HepG2 (cell line): ENCODE data around the gene ZFX. TPM values are rescaled to one million over a fixed set of nuclear protein-coding genes. Genes with fewer than 3 reads are reported as not detected.
A peak's percentile ranks its signal among the peaks of the same experiment; 100 is the strongest.

Experiments
- ATAC-seq: fragments of 200-7000 bp; cut with Tn5 transposase; 3 replicates; pipeline ENCODE4 v1.9.1; 2020; ENCODE audit warnings: mild to moderate bottlenecking, moderate library complexity
- BruUV-seq: library from RNA; stranded (reverse); fragments of 400-500 nt; replicated peaks from 2 replicates; lab custom pipeline; 2021; lab: Mats Ljungman, UMichigan
- CTCF ChIA-PET: fragments of 300-600 bp; formaldehyde crosslinking; extraction: SDS; loops from one replicate; lab custom pipeline; 2021; ENCODE audit warnings: low total read pairs, inconsistent platforms, low intra/inter-chr PET ratio; lab: Yijun Ruan, JAX
- POLR2A ChIA-PET: fragments of 350-600 bp; sonication (Branson Sonifier 250); formaldehyde crosslinking; loops from one replicate; lab custom pipeline; 2020; ENCODE audit warnings: antibody characterized with exemption, inconsistent platforms; lab: Yijun Ruan, JAX
- DNase-seq: peaks from one replicate; pipeline ENCODE4 v3.0.0-alpha.2; 2015; ENCODE audit warnings: low spot score
- FAIRE-seq: peaks from 3 replicates; lab custom pipeline; 2011; peaks lifted over from hg19 to GRCh38; lab: Jason Lieb, UNC
- H2AFZ ChIP-seq: one replicate; pipeline ENCODE4 v1.6.1; 2011; ENCODE audit warnings: low read length, inconsistent platforms
- H3K27ac ChIP-seq: fragments of 300-600 bp; 3 replicates; pipeline ENCODE4 v1.8.0; 2011; ENCODE audit warnings: mixed run types, mild to moderate bottlenecking, mixed read lengths, low read length, inconsistent platforms; ENCODE audit not compliant: insufficient read depth; ENCODE audit errors: extremely low read length
- H3K27me3 ChIP-seq, 2 experiments: fragments of 200-600 bp in 1 of 2; 2 replicates in 1 of 2; 3 replicates in 1 of 2; pipeline versions ENCODE4 v1.6.0 to v1.8.0; 2011; ENCODE audit warnings: low read length in 2 of 2, mild to moderate bottlenecking in 2 of 2, moderate library complexity in 2 of 2, inconsistent platforms in 1 of 2; ENCODE audit not compliant: insufficient read depth in 2 of 2, control insufficient read depth in 1 of 2
- H3K36me3 ChIP-seq, 2 experiments: fragments of 200-600 bp in 1 of 2; replicated peaks in 1 of 2; 2 replicates in 1 of 2; 3 replicates in 1 of 2; pipeline versions ENCODE4 v1.5.1 to v1.8.0; 2011; ENCODE audit warnings: low read length in 2 of 2, inconsistent platforms in 1 of 2; ENCODE audit not compliant: insufficient read depth in 2 of 2, control insufficient read depth in 1 of 2
- H3K4me1 ChIP-seq: 2 replicates; pipeline ENCODE4 v1.5.1; 2012; ENCODE audit warnings: low read length, inconsistent platforms; ENCODE audit not compliant: insufficient read depth
- H3K4me2 ChIP-seq: 2 replicates; pipeline ENCODE4 v1.6.0; 2011; ENCODE audit warnings: low read depth, low read length, inconsistent platforms
- H3K4me3 ChIP-seq, 3 experiments: fragments of 200-600 bp in 1 of 3; sonication (generic), shearing (Covaris generic) in 1 of 3; replicated peaks in 1 of 3; 2 replicates each; pipeline ENCODE4 v1.5.1; 2011 to 2016; ENCODE audit warnings: low read length in 3 of 3, inconsistent platforms in 2 of 3, low read depth in 2 of 3, mild to moderate bottlenecking in 2 of 3, control low read depth in 1 of 3, mixed read lengths in 1 of 3; ENCODE audit not compliant: insufficient read depth in 1 of 3
- H3K79me2 ChIP-seq: one replicate; pipeline ENCODE4 v1.6.1; 2011; ENCODE audit warnings: low read length, inconsistent platforms; ENCODE audit not compliant: insufficient read depth
- H3K9ac ChIP-seq: 2 replicates; pipeline ENCODE4 v1.6.0; 2011; ENCODE audit warnings: mild to moderate bottlenecking, low read depth, low read length, inconsistent platforms; ENCODE audit not compliant: insufficient read depth
- H3K9me3 ChIP-seq: 2 replicates; pipeline ENCODE4 v1.5.1; 2012; ENCODE audit warnings: mild to moderate bottlenecking, low read length
- H4K20me1 ChIP-seq: 2 replicates; pipeline ENCODE4 v1.6.0; 2011; ENCODE audit warnings: inconsistent platforms, mild to moderate bottlenecking, low read length, moderate library complexity; ENCODE audit not compliant: insufficient read depth
- ADNP ChIP-seq: sonication (generic); formaldehyde crosslinking; IDR thresholded peaks from 2 replicates; pipeline ENCODE4 v1.4.0; 2020; ENCODE audit warnings: missing genetic modification reagents
- CCDC6 ChIP-seq: sonication (generic); formaldehyde crosslinking; IDR thresholded peaks from 2 replicates; pipeline ENCODE4 v1.8.1; 2022; ENCODE audit warnings: mild to moderate bottlenecking, missing genetic modification reagents, moderate library complexity
- GTF2F1 ChIP-seq: fragments of 150-350 bp; IDR thresholded peaks from 2 replicates; pipeline ENCODE4 v1.6.1; 2014; ENCODE audit warnings: low read length
- MAFF ChIP-seq: IDR thresholded peaks from 2 replicates; pipeline ENCODE4 v1.6.1; 2011; ENCODE audit warnings: low read depth, low read length, improper control_type of control experiment
- MAFK ChIP-seq, 2 experiments: IDR thresholded peaks in 1 of 2; conservative IDR thresholded peaks in 1 of 2; 2 replicates each; pipeline ENCODE4 v1.6.1; 2011; ENCODE audit warnings: improper control_type of control experiment in 2 of 2, low read length in 2 of 2
- ONECUT2 ChIP-seq: sonication (generic); formaldehyde crosslinking; IDR thresholded peaks from 2 replicates; pipeline ENCODE4 v1.4.0; 2020; ENCODE audit warnings: missing genetic modification reagents
- ZNF367 ChIP-seq: sonication (generic); formaldehyde crosslinking; IDR thresholded peaks from 2 replicates; pipeline ENCODE4 v1.4.0; 2020; ENCODE audit warnings: missing genetic modification reagents, borderline replicate concordance
- ZNF790 ChIP-seq: sonication (generic); formaldehyde crosslinking; IDR thresholded peaks from 2 replicates; pipeline ENCODE4 v1.8.0; 2022; ENCODE audit warnings: missing genetic modification reagents, mild to moderate bottlenecking, borderline replicate concordance
- WGBS: methylation state at CpG from one replicate; pipeline ENCODE4 v1.1.6; 2017; ENCODE audit warnings: low lambda C conversion rate; 5-methylcytosine and 5-hydroxymethylcytosine counted together
- in situ Hi-C: cut with HindIII; loops from 2 replicates; pipeline ENCODE4 v1.10.0; 2017; ENCODE audit warnings: low pct_unique_long_range_greater_than_20kb; ENCODE audit not compliant: extremely low pct_ligation_motif_present
- intact Hi-C: fragments of 100-400 bp; cut with micrococcal nuclease; formaldehyde crosslinking; loops from one replicate; pipeline ENCODE4 v1.10.0; 2022; ENCODE audit not compliant: unreplicated experiment
- polyA plus RNA-seq, 8 experiments: library from polyadenylated mRNA; depleted of rRNA in 3 of 8; stranded (reverse) in 7 of 8; unstranded in 1 of 8; fragments of >200 nt; fragmentation: Illumina TruSeq in 4 of 8; extraction: Trizol in 4 of 8; gene quantifications; 2 replicates each; pipeline versions ENCODE4 v1.2.1 to v1.2.3, GENCODE V29; 2011 to 2016; ENCODE audit warnings: low read depth in 4 of 8, missing spikeins in 1 of 8, mixed read lengths in 1 of 8; ENCODE audit not compliant: insufficient read depth in 1 of 8
- total RNA-seq, 5 experiments: library from RNA; depleted of rRNA; stranded (reverse); fragments of >200 nt; fragmentation: Illumina TruSeq; extraction: Trizol; gene quantifications; 2 replicates each; pipeline ENCODE4 v1.2.3, GENCODE V29; 2016; ENCODE audit warnings: low read depth in 1 of 5
- TF ChIP-seq, protein P1 (sequence below): sonication (generic); formaldehyde crosslinking; IDR thresholded peaks from 2 replicates; pipeline ENCODE4 v1.5.1; 2020; ENCODE audit warnings: missing genetic modification reagents, mild to moderate bottlenecking, borderline replicate concordance
- TF ChIP-seq, protein P2 (sequence below): sonication (generic); formaldehyde crosslinking; IDR thresholded peaks from 2 replicates; pipeline ENCODE4; 2020; ENCODE audit warnings: missing genetic modification reagents, mild to moderate bottlenecking, borderline replicate concordance

ZFX gene
- total and polyA plus RNA-seq, 2 of the 13 experiments (the other 11 are each of a cell fraction or from before 2014, with no cell fraction given), result 13.8 to 37.3 TPM

DNA sequence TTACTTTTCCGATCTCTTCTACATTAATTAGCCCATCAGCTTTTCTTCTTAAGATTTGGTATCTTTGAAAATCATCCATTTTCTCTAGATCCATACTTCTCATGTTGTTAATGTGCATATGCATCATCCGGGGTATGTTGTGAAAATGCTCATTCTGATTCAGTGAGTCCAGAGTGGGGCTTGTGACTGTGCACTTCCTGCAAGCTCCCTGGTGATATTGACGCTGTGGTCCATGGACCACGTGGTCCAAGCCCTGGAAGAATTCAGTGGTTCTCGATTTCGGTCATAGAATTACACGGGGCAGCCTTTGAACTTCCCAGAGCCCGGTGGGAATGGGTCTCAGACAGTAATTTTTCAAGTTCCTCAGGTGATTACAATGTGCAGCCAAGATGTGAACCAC lies 69.8 kb downstream of the ZFX start (continued):
- TF ChIP-seq, protein P1, sequence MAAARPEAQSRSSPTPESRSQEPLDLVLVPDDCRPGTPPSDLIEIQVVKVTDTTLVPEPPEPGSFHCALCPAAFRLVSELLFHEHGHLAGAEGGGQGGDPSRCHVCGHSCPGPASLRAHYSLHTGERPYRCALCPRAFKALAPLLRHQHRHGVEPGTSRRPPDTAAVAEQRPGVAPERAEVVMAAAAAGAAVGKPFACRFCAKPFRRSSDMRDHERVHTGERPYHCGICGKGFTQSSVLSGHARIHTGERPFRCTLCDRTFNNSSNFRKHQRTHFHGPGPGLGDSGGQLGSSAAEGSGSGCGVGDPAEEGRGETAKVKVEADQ (CRISPR knock-in tag), result no peak
- no peak for TF ChIP-seq ADNP
- no peak for TF ChIP-seq GTF2F1

DNA sequence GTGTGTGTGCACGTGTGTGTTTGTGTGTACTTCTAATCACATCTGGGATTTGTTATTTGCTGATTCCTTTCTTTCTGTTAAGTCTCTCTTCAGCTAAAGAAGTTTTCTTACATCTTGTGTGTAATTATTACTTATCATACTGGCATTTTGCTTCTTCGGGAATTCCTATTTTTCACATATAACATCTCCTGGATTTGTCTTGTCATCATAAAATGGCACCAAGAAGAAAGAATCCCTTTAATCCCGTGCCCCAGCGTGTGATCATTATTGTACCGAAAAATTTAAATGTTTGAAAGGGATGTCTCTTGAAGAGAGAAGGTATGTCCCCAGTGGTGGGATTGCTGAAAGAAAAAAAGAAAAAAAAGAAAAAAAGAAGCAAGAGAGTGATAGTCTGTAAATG lies 72.3 kb downstream of the ZFX start:
- Histone ChIP-seq H3K9me3 (no peaks in the 10 kb centered on the region), H3K9ac (no peak overlapping the region), H2AFZ (no peak overlapping the region)
- FAIRE-seq (no peak), DNase-seq (no peak)
- in situ Hi-C loops, result no loop called here
- intact Hi-C loops, result no loop called here
- TF ChIP-seq MAFF (peak; percentile 37; the same call in 1 of the 2 replicates), ZNF790 (CRISPR knock-in tag) (no peak), ONECUT2 (CRISPR knock-in tag) (no peak), ZNF367 (no peak), CCDC6 (CRISPR knock-in tag) (no peak), MAFK (conservative IDR thresholded peaks at IDR 0.05 in 1 of 2, IDR thresholded peaks at IDR 0.05 in 1 of 2; ENCODE audit: low read length in 2 of 2) (peak; percentile 42 to 63; a peak in 2 of 4 replicates)
- TF ChIP-seq, protein P2, sequence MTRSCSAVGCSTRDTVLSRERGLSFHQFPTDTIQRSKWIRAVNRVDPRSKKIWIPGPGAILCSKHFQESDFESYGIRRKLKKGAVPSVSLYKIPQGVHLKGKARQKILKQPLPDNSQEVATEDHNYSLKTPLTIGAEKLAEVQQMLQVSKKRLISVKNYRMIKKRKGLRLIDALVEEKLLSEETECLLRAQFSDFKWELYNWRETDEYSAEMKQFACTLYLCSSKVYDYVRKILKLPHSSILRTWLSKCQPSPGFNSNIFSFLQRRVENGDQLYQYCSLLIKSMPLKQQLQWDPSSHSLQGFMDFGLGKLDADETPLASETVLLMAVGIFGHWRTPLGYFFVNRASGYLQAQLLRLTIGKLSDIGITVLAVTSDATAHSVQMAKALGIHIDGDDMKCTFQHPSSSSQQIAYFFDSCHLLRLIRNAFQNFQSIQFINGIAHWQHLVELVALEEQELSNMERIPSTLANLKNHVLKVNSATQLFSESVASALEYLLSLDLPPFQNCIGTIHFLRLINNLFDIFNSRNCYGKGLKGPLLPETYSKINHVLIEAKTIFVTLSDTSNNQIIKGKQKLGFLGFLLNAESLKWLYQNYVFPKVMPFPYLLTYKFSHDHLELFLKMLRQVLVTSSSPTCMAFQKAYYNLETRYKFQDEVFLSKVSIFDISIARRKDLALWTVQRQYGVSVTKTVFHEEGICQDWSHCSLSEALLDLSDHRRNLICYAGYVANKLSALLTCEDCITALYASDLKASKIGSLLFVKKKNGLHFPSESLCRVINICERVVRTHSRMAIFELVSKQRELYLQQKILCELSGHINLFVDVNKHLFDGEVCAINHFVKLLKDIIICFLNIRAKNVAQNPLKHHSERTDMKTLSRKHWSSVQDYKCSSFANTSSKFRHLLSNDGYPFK (CRISPR knock-in tag), result no peak
- TF ChIP-seq, all 625 proteins: peak for 2
- Histone ChIP-seq H3K4me2 (no peak overlapping the region), H3K79me2 (no peaks in the 10 kb centered on the region), H4K20me1 (no peaks in the 10 kb centered on the region), H3K27me3 (no peaks in the 10 kb centered on the region), H3K4me3 (no peak overlapping the region), H3K4me1 (peaks cover 4% of the 10 kb centered on the region), H3K36me3 (no peaks in the 10 kb centered on the region), H3K27ac (no peak overlapping the region)
- POLR2A ChIA-PET, result no interaction called here
- 64% methylated on average over 5 of the region's 5 CpGs for WGBS
- no TSS peak for BruUV-seq
- no peak for ATAC-seq
- CTCF ChIA-PET, result no interaction called here
